Measurements from ENCODE around the gene SULT2B1.

GRCh38 chr19:48613852-48614435 lies 62.0 kb downstream of the SULT2B1 start:
- no peak for TF ChIP-seq CTCF (conservative IDR thresholded peaks at IDR 0.05; ENCODE audit: low read length)
- TF ChIP-seq EZH2phosphoT487 (IDR thresholded peaks at IDR 0.05; ENCODE audit: borderline replicate concordance, low read depth, low read length), result no peak
